ENCODE measurements around the gene CRYM.
"Not testable (repeated sequence)": the region's sequence is repeated elsewhere in the genome, so short reads cannot be mapped to it uniquely, and the experiment has no call there.

Gene CRYM

DNA sequence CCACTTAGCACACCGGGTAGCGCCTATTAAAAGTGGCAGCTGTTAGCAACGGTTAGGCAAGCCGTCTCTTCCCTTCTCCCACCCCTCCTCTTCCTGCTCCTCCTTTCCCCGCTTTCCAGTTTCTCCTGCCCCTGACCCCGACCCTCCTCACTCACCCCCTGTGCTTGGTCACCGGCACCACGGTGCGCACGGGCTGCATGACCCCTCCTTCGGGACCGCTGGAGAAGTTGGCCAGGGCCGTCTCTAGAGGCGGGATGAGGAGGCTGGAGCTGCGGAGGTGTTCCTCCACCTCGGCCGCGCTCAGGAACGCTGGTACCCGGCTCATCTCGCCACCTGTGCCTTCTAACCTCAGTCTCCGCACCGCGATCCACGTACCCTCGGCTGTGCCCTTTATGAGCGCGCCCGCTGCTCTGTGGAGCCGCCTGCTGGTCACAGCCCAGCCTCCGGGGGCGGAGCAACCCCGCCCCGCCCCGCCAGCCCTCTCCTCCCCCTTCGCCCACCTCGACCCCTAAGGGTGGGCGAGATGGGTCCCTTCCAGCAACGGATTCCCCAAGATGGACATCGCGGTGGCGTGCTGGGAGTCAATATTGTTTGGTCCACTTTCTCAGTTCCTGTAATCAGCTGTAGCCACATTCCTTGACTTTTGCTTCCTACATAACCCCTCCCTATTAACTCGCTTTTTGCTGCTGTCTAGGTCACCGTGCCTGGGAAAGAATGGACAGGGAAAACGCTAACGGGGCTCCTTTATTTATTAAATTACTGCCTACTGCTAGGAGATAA lies at the start of gene CRYM:
Gene CRYM, minus strand, starts transcription at position 364 of the 780 bp plus-strand sequence. Its CDS starts 39 bp downstream, at position 325.
- no peak within 1 kb of the TSS for H3K27ac ChIP-seq (ENCODE audit: low read depth, low read length)
- H3K4me3 ChIP-seq (ENCODE audit: low read depth in 1 of 2, low read length in 2 of 2) = peak within 1 kb of the TSS; percentile 22 to 66

DNA sequence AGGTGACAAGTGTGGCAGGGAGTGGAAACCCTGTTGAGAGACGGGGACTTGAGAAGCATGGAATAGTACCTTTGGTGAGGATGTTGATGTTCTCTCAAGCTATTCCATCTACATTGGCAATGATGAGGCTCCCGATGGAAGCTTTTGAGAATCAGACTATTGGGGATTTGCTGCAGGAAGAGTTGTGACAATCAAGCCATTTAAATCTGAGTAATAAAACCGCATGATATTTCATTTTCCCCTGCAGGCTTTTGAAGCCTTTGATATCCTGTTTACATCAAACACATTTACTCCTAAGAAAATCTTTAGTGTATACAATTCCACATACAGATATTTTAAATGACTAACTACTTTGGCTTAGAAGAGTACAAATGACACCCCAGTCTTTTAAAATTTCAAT lies 49.0 kb upstream of the CRYM start:
- H3K27ac ChIP-seq (ENCODE audit: low read depth, low read length) = no peak overlapping the region
- H3K4me3 ChIP-seq (ENCODE audit: low read depth in 1 of 2, low read length in 2 of 2) = no peak overlapping the region
- H3K9ac ChIP-seq (ENCODE audit: low read length) = no peak overlapping the region
- no peaks in the 10 kb centered on the region for H3K27me3 ChIP-seq (ENCODE audit: control insufficient read depth in 1 of 2, insufficient read depth in 2 of 2, low read length in 2 of 2)
- no peaks in the 10 kb centered on the region for H3K36me3 ChIP-seq (ENCODE audit: insufficient read depth, low read length)
- H3K4me1 ChIP-seq (ENCODE audit: insufficient read depth, low read length) = no peaks in the 10 kb centered on the region
- H3K9me3 ChIP-seq (ENCODE audit: low read length) = no peaks in the 10 kb centered on the region

More for the DNA sequence above, at the start of gene CRYM:
- Histone ChIP-seq H3K9me3 (ENCODE audit: low read length) (no peaks in the 10 kb centered on the region), H3K4me1 (ENCODE audit: insufficient read depth, low read length) (peaks cover 6% of the 10 kb centered on the region), H3K9ac (ENCODE audit: low read length) (no peak within 1 kb of the TSS), H3K27me3 (ENCODE audit: control insufficient read depth in 1 of 2, insufficient read depth in 2 of 2, low read length in 2 of 2) (no peaks in the 10 kb centered on the region), H3K36me3 (ENCODE audit: insufficient read depth, low read length) (no peaks in the 10 kb centered on the region)

DNA sequence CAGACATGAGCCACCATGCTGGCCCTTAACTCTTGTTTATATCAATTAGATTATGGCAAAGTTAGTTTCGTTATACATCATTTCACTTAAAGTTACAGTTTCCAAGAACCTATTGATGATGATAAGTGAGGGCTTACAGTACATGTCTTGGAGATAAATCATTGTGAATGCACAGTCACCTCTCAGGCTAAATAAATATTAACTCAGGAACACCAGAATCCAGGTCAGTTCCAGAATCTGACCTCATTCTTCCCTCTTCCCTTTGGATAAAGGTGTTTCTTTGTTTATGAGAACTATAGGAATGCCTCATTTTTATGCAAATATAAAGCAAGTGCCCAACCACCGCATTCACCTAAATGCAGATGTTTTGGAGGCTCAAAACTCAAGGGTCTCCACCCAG lies 48.4 kb upstream of the CRYM start:
- Histone ChIP-seq H3K27me3 (ENCODE audit: control insufficient read depth in 1 of 2, insufficient read depth in 2 of 2, low read length in 2 of 2) (no peaks in the 10 kb centered on the region), H3K27ac (ENCODE audit: low read depth, low read length) (no peak overlapping the region), H3K9ac (ENCODE audit: low read length) (no peak overlapping the region), H3K4me3 (ENCODE audit: low read depth in 1 of 2, low read length in 2 of 2) (no peak overlapping the region), H3K4me1 (ENCODE audit: insufficient read depth, low read length) (no peaks in the 10 kb centered on the region), H3K36me3 (ENCODE audit: insufficient read depth, low read length) (no peaks in the 10 kb centered on the region), H3K9me3 (ENCODE audit: low read length) (no peaks in the 10 kb centered on the region)

DNA sequence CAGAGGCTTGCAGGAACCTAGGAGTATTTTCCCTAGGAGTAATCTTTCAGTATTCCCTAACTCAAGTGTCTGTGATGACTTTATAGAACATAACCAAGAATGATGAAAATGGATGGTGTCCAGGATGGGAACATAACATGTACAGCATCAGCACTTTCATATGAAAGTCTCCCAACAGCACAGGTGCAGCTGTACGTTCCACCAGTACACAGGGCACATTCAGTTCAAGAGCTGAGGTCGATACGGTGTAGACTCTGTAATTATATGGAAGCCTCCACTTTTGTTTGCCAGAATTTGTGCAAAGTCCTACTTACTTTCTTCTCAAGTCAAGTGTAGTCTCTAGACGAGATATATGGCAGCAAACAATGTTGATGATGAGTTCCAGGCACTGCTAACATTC lies 46.2 kb upstream of the CRYM start:
- H3K27me3 ChIP-seq (ENCODE audit: control insufficient read depth in 1 of 2, insufficient read depth in 2 of 2, low read length in 2 of 2) = no peaks in the 10 kb centered on the region
- H3K4me3 ChIP-seq (ENCODE audit: low read depth in 1 of 2, low read length in 2 of 2) = no peak overlapping the region
- no peak overlapping the region for H3K27ac ChIP-seq (ENCODE audit: low read depth, low read length)
- no peak overlapping the region for H3K9ac ChIP-seq (ENCODE audit: low read length)
- H3K36me3 ChIP-seq (ENCODE audit: insufficient read depth, low read length) = no peaks in the 10 kb centered on the region
- no peaks in the 10 kb centered on the region for H3K9me3 ChIP-seq (ENCODE audit: low read length)
- H3K4me1 ChIP-seq (ENCODE audit: insufficient read depth, low read length) = no peaks in the 10 kb centered on the region

DNA sequence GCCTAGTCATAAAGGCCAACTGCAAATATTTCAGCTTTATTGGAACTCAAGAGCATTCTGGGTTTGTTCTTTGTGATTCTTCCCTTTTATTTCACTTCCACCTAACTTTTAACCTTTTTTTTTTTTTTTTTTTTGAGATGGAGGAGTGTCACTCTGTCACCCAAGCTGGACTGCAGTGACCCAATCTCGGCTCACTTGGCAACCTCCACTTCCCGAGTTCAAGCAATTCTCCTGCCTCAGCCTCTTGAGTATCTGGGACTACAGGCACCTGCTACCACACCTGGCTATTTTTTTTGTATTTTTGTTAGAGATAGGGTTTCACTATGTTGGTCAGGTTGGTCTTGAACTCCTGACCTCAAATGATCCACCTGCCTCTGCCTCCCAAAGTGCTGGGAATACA lies 44.2 kb upstream of the CRYM start:
- not testable (repeated sequence) for H3K9me3 ChIP-seq (ENCODE audit: low read length); H3K9ac ChIP-seq (ENCODE audit: low read length); H3K4me3 ChIP-seq (ENCODE audit: low read depth in 1 of 2, low read length in 2 of 2); H3K4me1 ChIP-seq (ENCODE audit: insufficient read depth, low read length); H3K27me3 ChIP-seq (ENCODE audit: control insufficient read depth in 1 of 2, insufficient read depth in 2 of 2, low read length in 2 of 2); H3K27ac ChIP-seq (ENCODE audit: low read depth, low read length); H3K36me3 ChIP-seq (ENCODE audit: insufficient read depth, low read length)

DNA sequence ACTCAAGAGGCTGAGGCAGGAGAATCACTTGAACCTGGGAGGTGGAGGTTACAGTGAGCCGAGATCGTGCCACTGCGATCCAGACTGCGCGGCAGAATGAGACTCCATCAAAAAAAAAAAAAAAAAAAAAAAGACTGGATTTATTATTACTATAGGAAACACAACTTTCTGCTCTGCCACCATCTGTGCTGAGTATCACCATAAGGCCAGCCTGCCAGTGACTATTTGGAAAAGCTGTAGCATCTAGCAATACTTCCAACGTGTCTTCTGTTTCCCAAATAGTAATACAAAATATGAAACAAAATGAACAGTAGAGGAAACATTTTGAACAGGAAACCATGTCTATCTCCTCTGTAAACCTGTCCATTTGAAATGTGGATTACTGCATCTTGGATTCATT lies 43.6 kb upstream of the CRYM start:
- no peak overlapping the region for H3K4me3 ChIP-seq (ENCODE audit: low read depth in 1 of 2, low read length in 2 of 2)
- no peaks in the 10 kb centered on the region for H3K9me3 ChIP-seq (ENCODE audit: low read length)
- H3K36me3 ChIP-seq (ENCODE audit: insufficient read depth, low read length) = no peaks in the 10 kb centered on the region

DNA sequence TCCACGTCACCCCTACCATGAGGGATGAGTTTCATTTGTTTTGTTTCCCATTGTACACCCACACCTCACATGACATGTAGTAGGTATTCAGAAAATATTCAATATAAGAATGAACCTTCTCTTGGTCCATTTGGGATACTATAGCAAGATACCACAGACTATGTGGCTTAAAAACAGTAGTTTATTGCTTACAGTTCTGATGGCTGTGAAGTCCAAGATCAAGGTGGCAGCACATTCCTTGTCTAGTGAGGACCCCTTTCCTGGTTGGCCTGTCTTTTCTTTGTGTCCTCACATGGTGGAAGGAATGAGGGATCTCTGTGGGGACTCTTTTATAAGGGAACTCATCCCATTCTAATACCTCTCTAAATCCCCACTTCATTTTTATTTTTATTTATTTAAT lies 36.2 kb upstream of the CRYM start:
- H3K9ac ChIP-seq (ENCODE audit: low read length) = no peak overlapping the region
- H3K27ac ChIP-seq (ENCODE audit: low read depth, low read length) = no peak overlapping the region
- no peak overlapping the region for H3K4me3 ChIP-seq (ENCODE audit: low read depth in 1 of 2, low read length in 2 of 2)
- no peaks in the 10 kb centered on the region for H3K36me3 ChIP-seq (ENCODE audit: insufficient read depth, low read length)
- H3K27me3 ChIP-seq (ENCODE audit: control insufficient read depth in 1 of 2, insufficient read depth in 2 of 2, low read length in 2 of 2) = no peaks in the 10 kb centered on the region
- no peaks in the 10 kb centered on the region for H3K4me1 ChIP-seq (ENCODE audit: insufficient read depth, low read length)
- no peaks in the 10 kb centered on the region for H3K9me3 ChIP-seq (ENCODE audit: low read length)

More for the DNA sequence above, 43.6 kb upstream of the CRYM start:
- H3K9ac ChIP-seq (ENCODE audit: low read length) = no peak overlapping the region
- H3K4me1 ChIP-seq (ENCODE audit: insufficient read depth, low read length) = no peaks in the 10 kb centered on the region
- H3K27me3 ChIP-seq (ENCODE audit: control insufficient read depth in 1 of 2, insufficient read depth in 2 of 2, low read length in 2 of 2) = no peaks in the 10 kb centered on the region
- H3K27ac ChIP-seq (ENCODE audit: low read depth, low read length) = no peak overlapping the region

DNA sequence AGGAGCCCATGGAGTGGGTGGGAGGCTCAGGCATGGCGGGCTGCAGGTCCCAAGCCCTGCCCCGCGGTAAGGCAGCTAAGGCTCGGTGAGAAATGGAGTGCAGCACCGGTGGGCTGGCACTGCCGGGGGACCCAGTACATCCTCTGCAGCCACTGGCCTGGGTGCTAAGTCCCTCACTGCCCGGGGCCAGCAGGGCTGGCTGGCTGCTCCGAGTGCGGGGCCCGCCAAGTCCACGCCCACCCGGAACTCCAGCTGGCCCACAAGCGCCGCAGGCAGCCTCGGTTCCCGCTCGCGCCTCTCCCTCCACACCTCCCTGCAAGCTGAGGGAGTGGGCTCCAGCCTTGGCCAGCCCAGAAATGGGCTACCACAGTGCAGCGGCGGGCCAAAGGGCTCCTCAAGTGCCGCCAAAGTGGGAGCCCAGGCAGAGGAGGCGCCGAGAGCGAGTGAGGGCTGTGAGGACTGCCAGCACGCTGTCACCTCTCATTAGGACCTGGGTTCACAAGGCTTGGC lies 34.8 kb upstream of the CRYM start:
- H3K9me3 ChIP-seq (ENCODE audit: low read length); H3K4me3 ChIP-seq (ENCODE audit: low read depth in 1 of 2, low read length in 2 of 2); H3K27me3 ChIP-seq (ENCODE audit: control insufficient read depth in 1 of 2, insufficient read depth in 2 of 2, low read length in 2 of 2); H3K4me1 ChIP-seq (ENCODE audit: insufficient read depth, low read length); H3K36me3 ChIP-seq (ENCODE audit: insufficient read depth, low read length); H3K9ac ChIP-seq (ENCODE audit: low read length); H3K27ac ChIP-seq (ENCODE audit: low read depth, low read length): not testable (repeated sequence)

DNA sequence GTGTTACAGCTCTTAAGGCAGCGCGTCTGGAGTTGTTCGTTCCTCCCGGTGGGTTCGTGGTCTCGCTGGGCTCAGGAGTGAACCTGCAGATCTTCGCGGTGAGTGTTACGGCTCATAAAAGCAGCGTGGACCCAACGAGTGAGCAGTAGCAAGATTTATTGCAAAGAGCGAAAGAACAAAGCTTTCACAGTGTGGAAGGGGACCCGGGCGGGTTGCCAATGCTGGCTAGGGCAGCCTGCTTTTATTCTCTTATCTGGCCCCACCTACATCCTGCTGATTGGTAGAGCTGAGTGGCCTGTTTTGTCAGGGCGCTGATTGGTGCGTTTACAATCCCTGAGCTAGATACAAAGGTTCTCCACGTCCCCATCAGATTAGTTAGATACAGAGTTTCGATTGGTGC lies 34.0 kb upstream of the CRYM start:
- not testable (repeated sequence) for H3K9me3 ChIP-seq (ENCODE audit: low read length); H3K4me1 ChIP-seq (ENCODE audit: insufficient read depth, low read length); H3K27me3 ChIP-seq (ENCODE audit: control insufficient read depth in 1 of 2, insufficient read depth in 2 of 2, low read length in 2 of 2); H3K36me3 ChIP-seq (ENCODE audit: insufficient read depth, low read length); H3K9ac ChIP-seq (ENCODE audit: low read length); H3K4me3 ChIP-seq (ENCODE audit: low read depth in 1 of 2, low read length in 2 of 2); H3K27ac ChIP-seq (ENCODE audit: low read depth, low read length)

DNA sequence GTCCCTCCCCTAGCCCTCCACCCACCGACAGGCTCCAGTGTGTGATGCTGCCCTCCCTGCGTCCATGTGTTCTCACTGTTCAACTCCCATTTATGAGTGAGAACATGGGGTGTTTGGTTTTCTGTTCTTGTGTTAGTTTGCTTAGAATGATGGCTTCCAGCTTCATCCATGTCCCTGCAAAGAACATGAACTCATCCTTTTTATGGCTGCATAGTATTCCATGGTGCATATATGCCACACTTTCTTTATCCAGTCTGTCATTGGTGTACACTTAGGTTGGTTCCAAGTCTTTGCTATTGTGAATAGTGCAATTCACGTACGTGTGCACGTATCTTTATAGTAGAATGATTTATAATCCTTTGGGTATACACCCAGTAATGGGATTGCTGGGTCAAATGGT lies 28.6 kb upstream of the CRYM start:
- not testable (repeated sequence) for H3K9ac ChIP-seq (ENCODE audit: low read length); H3K4me3 ChIP-seq (ENCODE audit: low read depth in 1 of 2, low read length in 2 of 2); H3K9me3 ChIP-seq (ENCODE audit: low read length); H3K36me3 ChIP-seq (ENCODE audit: insufficient read depth, low read length); H3K27me3 ChIP-seq (ENCODE audit: control insufficient read depth in 1 of 2, insufficient read depth in 2 of 2, low read length in 2 of 2); H3K4me1 ChIP-seq (ENCODE audit: insufficient read depth, low read length); H3K27ac ChIP-seq (ENCODE audit: low read depth, low read length)

DNA sequence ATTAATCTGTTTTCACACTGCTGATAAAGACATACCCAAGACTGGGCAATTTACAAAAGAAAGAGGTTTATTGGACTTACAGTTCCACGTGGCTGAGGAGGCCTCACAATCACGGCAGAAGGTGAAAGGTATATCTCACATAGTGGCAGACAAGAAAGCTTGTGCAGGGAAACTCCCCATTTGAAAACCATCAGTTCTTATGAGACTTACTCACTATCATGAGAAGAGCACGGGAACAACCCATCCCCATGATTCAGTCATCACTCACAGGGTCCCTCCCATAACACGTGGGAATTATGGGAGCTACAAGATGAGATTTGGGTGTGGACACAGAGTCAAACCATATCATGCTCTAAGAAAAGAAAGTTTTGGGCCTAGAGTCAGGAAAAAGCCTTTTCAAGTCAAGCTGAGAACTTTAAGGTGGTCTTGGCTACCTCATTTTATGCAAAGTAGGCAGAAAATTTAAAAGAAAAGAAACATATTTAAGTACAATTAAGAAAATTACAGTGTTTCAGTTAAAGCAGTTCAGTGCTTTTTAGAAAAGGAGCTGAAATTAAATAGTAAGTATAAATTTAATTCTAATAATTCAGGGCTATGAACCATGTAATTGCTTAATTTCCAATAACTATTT lies 24.9 kb upstream of the CRYM start:
- Histone ChIP-seq H3K27me3 (ENCODE audit: control insufficient read depth in 1 of 2, insufficient read depth in 2 of 2, low read length in 2 of 2) (no peaks in the 10 kb centered on the region), H3K4me3 (ENCODE audit: low read depth in 1 of 2, low read length in 2 of 2) (peak overlapping the region in 1 of 2 donors; percentile 75), H3K27ac (ENCODE audit: low read depth, low read length) (no peak overlapping the region), H3K9me3 (ENCODE audit: low read length) (no peaks in the 10 kb centered on the region), H3K36me3 (ENCODE audit: insufficient read depth, low read length) (no peaks in the 10 kb centered on the region), H3K4me1 (ENCODE audit: insufficient read depth, low read length) (peaks cover 3% of the 10 kb centered on the region), H3K9ac (ENCODE audit: low read length) (no peak overlapping the region)

DNA sequence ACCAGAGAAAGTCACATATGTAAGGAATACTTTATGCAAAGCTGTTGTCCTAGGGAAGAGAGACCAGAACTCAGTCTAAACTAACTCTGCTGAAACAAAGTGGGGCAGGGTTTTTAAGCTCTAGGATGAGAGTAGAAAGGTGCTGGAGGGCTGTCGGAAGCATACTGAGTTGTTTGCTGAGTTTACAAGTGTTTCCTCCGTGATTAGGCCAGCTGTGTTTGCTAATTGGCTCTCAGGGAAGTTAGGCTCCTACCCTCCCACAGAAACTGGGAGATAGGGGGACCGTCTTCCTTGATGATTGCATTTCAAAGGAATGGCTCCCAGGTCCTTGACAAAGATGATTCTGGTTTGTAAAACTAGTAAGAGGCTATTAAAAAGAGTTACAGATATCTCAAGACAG lies 24.4 kb upstream of the CRYM start:
- H3K4me1 ChIP-seq (ENCODE audit: insufficient read depth, low read length) = peaks cover 3% of the 10 kb centered on the region
- no peaks in the 10 kb centered on the region for H3K9me3 ChIP-seq (ENCODE audit: low read length)
- H3K9ac ChIP-seq (ENCODE audit: low read length) = no peak overlapping the region
- H3K4me3 ChIP-seq (ENCODE audit: low read depth in 1 of 2, low read length in 2 of 2) = peak overlapping the region in 1 of 2 donors; percentile 75
- no peaks in the 10 kb centered on the region for H3K36me3 ChIP-seq (ENCODE audit: insufficient read depth, low read length)
- H3K27me3 ChIP-seq (ENCODE audit: control insufficient read depth in 1 of 2, insufficient read depth in 2 of 2, low read length in 2 of 2) = no peaks in the 10 kb centered on the region
- no peak overlapping the region for H3K27ac ChIP-seq (ENCODE audit: low read depth, low read length)
